Measurements from ENCODE around the gene FOXA2.

DNA sequence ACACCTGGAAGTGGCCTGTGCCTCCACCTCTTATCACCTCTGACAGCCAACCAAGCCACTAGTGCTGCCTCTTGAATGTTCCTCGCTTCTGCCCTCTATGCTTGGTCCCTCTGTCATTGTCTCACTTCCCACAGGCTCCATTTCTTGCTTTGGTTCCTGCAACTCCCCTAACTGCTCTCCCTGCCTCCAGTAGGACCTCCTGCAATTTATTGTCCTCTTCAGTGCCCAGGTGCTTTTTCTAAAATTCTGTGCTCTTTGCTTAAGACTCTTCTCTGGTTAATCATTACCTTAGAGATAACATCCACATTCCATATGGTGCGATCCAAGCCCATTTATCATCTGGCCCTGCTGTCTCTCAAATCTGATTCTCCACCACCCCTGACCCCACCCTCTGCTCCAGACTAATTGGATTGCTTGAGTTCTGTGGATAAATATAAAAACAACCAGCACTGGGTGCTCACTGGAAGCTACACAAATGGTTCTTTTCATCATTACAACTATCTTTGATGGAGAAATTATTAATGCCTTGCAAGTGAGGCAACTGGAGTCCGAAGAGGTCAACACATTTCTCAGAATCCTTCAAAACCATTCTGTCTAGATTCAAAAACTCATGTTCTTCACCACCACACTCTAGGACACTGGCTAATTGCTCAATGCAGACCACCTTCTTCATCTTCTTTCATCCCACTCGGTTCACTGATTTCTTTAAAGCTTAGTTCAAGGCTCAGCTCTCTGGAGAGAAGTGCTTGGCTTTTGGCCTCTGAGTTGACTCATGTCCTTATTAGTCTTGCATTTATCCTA lies 47.2 kb downstream of the FOXA2 start:
- TF ChIP-seq, protein P1, sequence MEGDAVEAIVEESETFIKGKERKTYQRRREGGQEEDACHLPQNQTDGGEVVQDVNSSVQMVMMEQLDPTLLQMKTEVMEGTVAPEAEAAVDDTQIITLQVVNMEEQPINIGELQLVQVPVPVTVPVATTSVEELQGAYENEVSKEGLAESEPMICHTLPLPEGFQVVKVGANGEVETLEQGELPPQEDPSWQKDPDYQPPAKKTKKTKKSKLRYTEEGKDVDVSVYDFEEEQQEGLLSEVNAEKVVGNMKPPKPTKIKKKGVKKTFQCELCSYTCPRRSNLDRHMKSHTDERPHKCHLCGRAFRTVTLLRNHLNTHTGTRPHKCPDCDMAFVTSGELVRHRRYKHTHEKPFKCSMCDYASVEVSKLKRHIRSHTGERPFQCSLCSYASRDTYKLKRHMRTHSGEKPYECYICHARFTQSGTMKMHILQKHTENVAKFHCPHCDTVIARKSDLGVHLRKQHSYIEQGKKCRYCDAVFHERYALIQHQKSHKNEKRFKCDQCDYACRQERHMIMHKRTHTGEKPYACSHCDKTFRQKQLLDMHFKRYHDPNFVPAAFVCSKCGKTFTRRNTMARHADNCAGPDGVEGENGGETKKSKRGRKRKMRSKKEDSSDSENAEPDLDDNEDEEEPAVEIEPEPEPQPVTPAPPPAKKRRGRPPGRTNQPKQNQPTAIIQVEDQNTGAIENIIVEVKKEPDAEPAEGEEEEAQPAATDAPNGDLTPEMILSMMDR (IDR thresholded peaks at IDR 0.05): no peak
- TF ChIP-seq POLR2AphosphoS5 (IDR thresholded peaks at IDR 0.05) (no peak), POLR2A (IDR thresholded peaks at IDR 0.05) (no peak)
